CD14-positive monocyte (primary cell): Measurements from ENCODE around the gene CUL7. TPM values are rescaled to one million over a fixed set of nuclear protein-coding genes. Genes with fewer than 3 reads are reported as not detected.

ENCODE experiments used
- DNase-seq, 3 donors: peaks; one replicate each; pipeline ENCODE4 v3.0.0-alpha.2; 2011 to 2022
- H2AFZ ChIP-seq: 2 replicates; pipeline ENCODE4 v1.6.0; 2012; ENCODE audit warnings: mild to moderate bottlenecking, low read depth, low read length, inconsistent platforms; ENCODE audit not compliant: insufficient read depth, poor library complexity, severe bottlenecking
- H3K27ac ChIP-seq, 2 donors: 1 replicate in 1 of 2; 2 replicates in 1 of 2; pipeline ENCODE4 v1.5.1; 2012 to 2013; ENCODE audit warnings: low read length in 2 of 2, control low read depth in 1 of 2, inconsistent platforms in 1 of 2, low read depth in 1 of 2, mild to moderate bottlenecking in 1 of 2
- H3K27me3 ChIP-seq, 2 donors: one replicate each; pipeline versions ENCODE4 v1.6.0 to v1.6.1; 2011 to 2013; ENCODE audit warnings: low read length in 2 of 2; ENCODE audit not compliant: control insufficient read depth in 2 of 2, insufficient read depth in 2 of 2
- H3K36me3 ChIP-seq, 2 donors: replicated peaks in 1 of 2; 1 replicate in 1 of 2; 2 replicates in 1 of 2; pipeline versions ENCODE4 v1.5.1 to v1.6.1; 2012 to 2013; ENCODE audit warnings: low read length in 2 of 2, control low read depth in 1 of 2, inconsistent platforms in 1 of 2, mild to moderate bottlenecking in 1 of 2; ENCODE audit not compliant: insufficient read depth in 2 of 2, control insufficient read depth in 1 of 2
- H3K4me1 ChIP-seq, 2 donors: 1 replicate in 1 of 2; 2 replicates in 1 of 2; pipeline versions ENCODE4 v1.5.1 to v1.6.1; 2012 to 2013; ENCODE audit warnings: low read length in 2 of 2, control low read depth in 1 of 2, inconsistent platforms in 1 of 2, mild to moderate bottlenecking in 1 of 2, moderate library complexity in 1 of 2; ENCODE audit not compliant: insufficient read depth in 2 of 2, control insufficient read depth in 1 of 2
- H3K4me2 ChIP-seq: replicated peaks from 2 replicates; pipeline ENCODE3; 2012; ENCODE audit warnings: low read length, moderate library complexity, mild to moderate bottlenecking; ENCODE audit not compliant: poor library complexity, severe bottlenecking; ENCODE audit errors: extremely low read depth
- H3K4me3 ChIP-seq, 3 experiments: fragments of 200-600 bp in 1 of 3; sonication (generic) in 1 of 3; replicated peaks in 1 of 3; 1 replicate in 2 of 3; 2 replicates in 1 of 3; pipeline ENCODE4 v1.5.1; 2011 to 2013; ENCODE audit warnings: low read length in 3 of 3, mild to moderate bottlenecking in 3 of 3, control low read depth in 2 of 3, low read depth in 2 of 3, inconsistent platforms in 1 of 3, moderate library complexity in 1 of 3
- H3K79me2 ChIP-seq: 2 replicates; pipeline ENCODE4 v1.6.0; 2012; ENCODE audit warnings: mild to moderate bottlenecking, control low read depth, inconsistent platforms, low read length, moderate library complexity; ENCODE audit not compliant: insufficient read depth
- H3K9ac ChIP-seq: 2 replicates; pipeline ENCODE4 v1.6.0; 2017; ENCODE audit warnings: low read length, mild to moderate bottlenecking; ENCODE audit not compliant: insufficient read depth, poor library complexity, severe bottlenecking
- H3K9me3 ChIP-seq, 2 donors: replicated peaks in 1 of 2; 1 replicate in 1 of 2; 2 replicates in 1 of 2; pipeline versions ENCODE4 v1.5.1 to v1.6.1; 2012 to 2013; ENCODE audit warnings: low read length in 2 of 2, control low read depth in 1 of 2; ENCODE audit not compliant: control insufficient read depth in 1 of 2, insufficient read depth in 1 of 2
- H4K20me1 ChIP-seq: 2 replicates; pipeline ENCODE4 v1.6.0; 2012; ENCODE audit warnings: mild to moderate bottlenecking, low read length, control low read depth, moderate library complexity; ENCODE audit not compliant: insufficient read depth
- H3K27ac Mint-ChIP-seq, 7 donors: one replicate each; pipeline ENCODE4 v1.8.0; 2020; ENCODE audit warnings: mild to moderate bottlenecking in 7 of 7, mixed read lengths in 7 of 7, moderate library complexity in 6 of 7, inconsistent platforms in 2 of 7
- H3K27me3 Mint-ChIP-seq, 3 donors: one replicate each; pipeline ENCODE4 v1.8.0; 2021 to 2022; ENCODE audit warnings: low read depth in 3 of 3, mild to moderate bottlenecking in 3 of 3, mixed read lengths in 3 of 3, moderate library complexity in 3 of 3, inconsistent platforms in 1 of 3
- H3K36me3 Mint-ChIP-seq, 2 donors: one replicate each; pipeline ENCODE4 v1.8.0; 2020; ENCODE audit warnings: mixed read lengths in 2 of 2, inconsistent platforms in 1 of 2, mild to moderate bottlenecking in 1 of 2
- H3K4me1 Mint-ChIP-seq: one replicate; pipeline ENCODE4 v1.8.0; 2020; ENCODE audit warnings: mild to moderate bottlenecking, mixed read lengths
- H3K4me3 Mint-ChIP-seq, 2 donors: one replicate each; pipeline ENCODE4 v1.8.0; 2020; ENCODE audit warnings: mild to moderate bottlenecking in 2 of 2, mixed read lengths in 2 of 2, moderate library complexity in 1 of 2
- H3K9me3 Mint-ChIP-seq, 7 donors: one replicate each; pipeline ENCODE4 v1.8.0; 2020 to 2022; ENCODE audit warnings: mixed read lengths in 7 of 7, mild to moderate bottlenecking in 6 of 7, moderate library complexity in 6 of 7, inconsistent platforms in 2 of 7
- WGBS: methylation state at CpG from one replicate; pipeline ENCODE4 v1.1.5; 2013; ENCODE audit warnings: missing lambda C conversion rate; ENCODE audit not compliant: insufficient coverage; 5-methylcytosine and 5-hydroxymethylcytosine counted together
- intact Hi-C, 2 donors: fragments of 100-400 bp; cut with micrococcal nuclease; formaldehyde crosslinking; loops; one replicate each; pipeline versions ENCODE4 v1.15.0 to v1.15.1; 2023
- polyA plus RNA-seq, 3 donors: library from polyadenylated mRNA; depleted of rRNA in 1 of 3; unstranded in 2 of 3; stranded (reverse) in 1 of 3; fragments of 300-500 nt in 2 of 3; fragments of >200 nt in 1 of 3; fragmentation: Illumina TruSeq in 2 of 3; gene quantifications; 1 replicate in 2 of 3; 2 replicates in 1 of 3; pipeline ENCODE4 v1.2.3, GENCODE V29; 2012 to 2021
- TF ChIP-seq, protein P1 (sequence below): fragments of 200-600 bp; IDR thresholded peaks from one replicate; pipeline ENCODE4 v1.8.0; 2022; ENCODE audit warnings: antibody characterized with exemption, mild to moderate bottlenecking

CUL7 gene
- polyA plus RNA-seq, 3 donors = 1.2 to 11.6 (median 2.4) TPM

DNA sequence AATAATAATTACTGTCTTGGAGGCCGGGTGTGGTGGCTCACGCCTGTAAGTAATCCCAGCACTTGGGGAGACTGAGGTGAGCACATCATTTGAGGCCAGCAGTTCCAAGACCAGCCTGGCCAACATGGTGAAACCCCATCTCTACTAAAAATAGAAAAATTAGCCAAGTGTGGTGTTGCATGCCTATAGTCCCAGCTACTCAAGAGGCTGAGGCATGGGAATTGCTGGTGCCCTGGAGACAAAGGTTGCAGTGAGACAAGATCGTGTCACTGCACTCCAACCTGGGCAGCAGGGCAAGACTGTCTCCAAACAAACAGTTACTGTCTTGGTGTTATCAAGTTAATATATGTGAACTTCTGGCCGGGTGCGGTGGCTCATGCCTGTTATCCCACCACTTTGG, 27.3 kb downstream of the CUL7 start:
- no peaks in the 10 kb centered on the region for H3K27me3 ChIP-seq
- H3K79me2 ChIP-seq = peaks cover 35% of the 10 kb centered on the region
- WGBS = 100% methylated on average over 1 of the region's 5 CpGs
- H3K4me1 Mint-ChIP-seq = peaks cover 11% of the 10 kb centered on the region
- no peak overlapping the region for H2AFZ ChIP-seq
- H3K27ac ChIP-seq = no peak overlapping the region
- no peak for DNase-seq
- no peaks in the 10 kb centered on the region for H3K9me3 ChIP-seq
- intact Hi-C loops = no loop called here
- H3K4me2 ChIP-seq = no peak overlapping the region
- H4K20me1 ChIP-seq = peaks cover 39% of the 10 kb centered on the region
- peaks cover 7 to 8% of the 10 kb centered on the region in 2 donors for H3K4me1 ChIP-seq
- H3K9me3 Mint-ChIP-seq = peaks cover 0 to 3% (median 0%) of the 10 kb centered on the region in 7 donors
- peaks cover 0 to 6% (median 3%) of the 10 kb centered on the region in 3 donors for H3K27me3 Mint-ChIP-seq
- H3K4me3 Mint-ChIP-seq = no peak overlapping the region
- peaks cover 53 to 78% of the 10 kb centered on the region in 2 donors for H3K36me3 Mint-ChIP-seq
- no peak overlapping the region for H3K4me3 ChIP-seq
- peaks cover 56 to 72% of the 10 kb centered on the region in 2 donors for H3K36me3 ChIP-seq
- TF ChIP-seq, protein P1, sequence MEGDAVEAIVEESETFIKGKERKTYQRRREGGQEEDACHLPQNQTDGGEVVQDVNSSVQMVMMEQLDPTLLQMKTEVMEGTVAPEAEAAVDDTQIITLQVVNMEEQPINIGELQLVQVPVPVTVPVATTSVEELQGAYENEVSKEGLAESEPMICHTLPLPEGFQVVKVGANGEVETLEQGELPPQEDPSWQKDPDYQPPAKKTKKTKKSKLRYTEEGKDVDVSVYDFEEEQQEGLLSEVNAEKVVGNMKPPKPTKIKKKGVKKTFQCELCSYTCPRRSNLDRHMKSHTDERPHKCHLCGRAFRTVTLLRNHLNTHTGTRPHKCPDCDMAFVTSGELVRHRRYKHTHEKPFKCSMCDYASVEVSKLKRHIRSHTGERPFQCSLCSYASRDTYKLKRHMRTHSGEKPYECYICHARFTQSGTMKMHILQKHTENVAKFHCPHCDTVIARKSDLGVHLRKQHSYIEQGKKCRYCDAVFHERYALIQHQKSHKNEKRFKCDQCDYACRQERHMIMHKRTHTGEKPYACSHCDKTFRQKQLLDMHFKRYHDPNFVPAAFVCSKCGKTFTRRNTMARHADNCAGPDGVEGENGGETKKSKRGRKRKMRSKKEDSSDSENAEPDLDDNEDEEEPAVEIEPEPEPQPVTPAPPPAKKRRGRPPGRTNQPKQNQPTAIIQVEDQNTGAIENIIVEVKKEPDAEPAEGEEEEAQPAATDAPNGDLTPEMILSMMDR = no peak
- peak overlapping the region in 2 of 7 donors; percentile 8 to 63 for H3K27ac Mint-ChIP-seq
- no peak overlapping the region for H3K9ac ChIP-seq

DNA sequence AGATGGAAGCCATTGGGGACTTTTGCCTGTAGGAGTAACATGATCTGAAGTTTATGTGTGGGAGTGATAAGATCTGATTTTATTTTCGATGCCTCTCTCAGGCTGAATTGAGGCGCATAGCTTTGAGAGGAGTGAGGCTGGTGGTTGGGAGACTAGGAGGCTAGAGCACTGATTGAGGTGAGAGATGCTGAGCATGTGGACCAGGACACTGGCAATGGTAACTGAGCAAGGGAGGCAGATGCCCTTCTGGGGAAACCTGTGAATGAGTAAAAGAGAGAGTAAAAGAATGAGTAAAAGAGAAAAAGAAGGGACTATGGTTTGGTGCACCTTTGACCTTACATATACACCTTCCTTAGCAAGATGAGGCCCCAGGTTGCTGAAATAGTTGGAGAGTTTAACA, 29.2 kb downstream of the CUL7 start:
- no peak overlapping the region for H3K9ac ChIP-seq
- TF ChIP-seq, protein P1 = no peak
- no peak overlapping the region for H3K27ac ChIP-seq
- H3K79me2 ChIP-seq = peaks cover 35% of the 10 kb centered on the region
- WGBS = 91% methylated on average over 2 of the region's 2 CpGs
- peaks cover 0 to 6% (median 3%) of the 10 kb centered on the region in 3 donors for H3K27me3 Mint-ChIP-seq
- H3K27ac Mint-ChIP-seq = no peak overlapping the region
- peaks cover 49 to 57% of the 10 kb centered on the region in 2 donors for H3K36me3 ChIP-seq
- peaks cover 14 to 16% of the 10 kb centered on the region in 2 donors for H3K4me1 ChIP-seq
- intact Hi-C loops = no loop called here
- no peaks in the 10 kb centered on the region for H3K27me3 ChIP-seq
- peaks cover 18% of the 10 kb centered on the region for H3K4me1 Mint-ChIP-seq
- peaks cover 0 to 1% (median 0%) of the 10 kb centered on the region in 7 donors for H3K9me3 Mint-ChIP-seq
- H2AFZ ChIP-seq = no peak overlapping the region
- no peak overlapping the region for H3K4me3 Mint-ChIP-seq
- H3K36me3 Mint-ChIP-seq = peaks cover 46 to 69% of the 10 kb centered on the region in 2 donors
- peaks cover 43% of the 10 kb centered on the region for H4K20me1 ChIP-seq
- no peak overlapping the region for H3K4me3 ChIP-seq
- H3K4me2 ChIP-seq = no peak overlapping the region
- H3K9me3 ChIP-seq = no peaks in the 10 kb centered on the region
- no peak for DNase-seq
